LNCAP (cell line): Measurements from ENCODE around the gene ACTA1.

Experiments
- TF ChIP-seq, protein P1 (sequence below): fragments of 450-650 bp; IDR thresholded peaks from 2 replicates; pipeline ENCODE4 v1.5.1; 2017; ENCODE audit warnings: mild to moderate bottlenecking

The ACTA1 gene

GRCh38 chr1:229412056-229412455, 21.8 kb downstream of the ACTA1 start:
- TF ChIP-seq, protein P1, sequence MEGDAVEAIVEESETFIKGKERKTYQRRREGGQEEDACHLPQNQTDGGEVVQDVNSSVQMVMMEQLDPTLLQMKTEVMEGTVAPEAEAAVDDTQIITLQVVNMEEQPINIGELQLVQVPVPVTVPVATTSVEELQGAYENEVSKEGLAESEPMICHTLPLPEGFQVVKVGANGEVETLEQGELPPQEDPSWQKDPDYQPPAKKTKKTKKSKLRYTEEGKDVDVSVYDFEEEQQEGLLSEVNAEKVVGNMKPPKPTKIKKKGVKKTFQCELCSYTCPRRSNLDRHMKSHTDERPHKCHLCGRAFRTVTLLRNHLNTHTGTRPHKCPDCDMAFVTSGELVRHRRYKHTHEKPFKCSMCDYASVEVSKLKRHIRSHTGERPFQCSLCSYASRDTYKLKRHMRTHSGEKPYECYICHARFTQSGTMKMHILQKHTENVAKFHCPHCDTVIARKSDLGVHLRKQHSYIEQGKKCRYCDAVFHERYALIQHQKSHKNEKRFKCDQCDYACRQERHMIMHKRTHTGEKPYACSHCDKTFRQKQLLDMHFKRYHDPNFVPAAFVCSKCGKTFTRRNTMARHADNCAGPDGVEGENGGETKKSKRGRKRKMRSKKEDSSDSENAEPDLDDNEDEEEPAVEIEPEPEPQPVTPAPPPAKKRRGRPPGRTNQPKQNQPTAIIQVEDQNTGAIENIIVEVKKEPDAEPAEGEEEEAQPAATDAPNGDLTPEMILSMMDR: no peak

DNA sequence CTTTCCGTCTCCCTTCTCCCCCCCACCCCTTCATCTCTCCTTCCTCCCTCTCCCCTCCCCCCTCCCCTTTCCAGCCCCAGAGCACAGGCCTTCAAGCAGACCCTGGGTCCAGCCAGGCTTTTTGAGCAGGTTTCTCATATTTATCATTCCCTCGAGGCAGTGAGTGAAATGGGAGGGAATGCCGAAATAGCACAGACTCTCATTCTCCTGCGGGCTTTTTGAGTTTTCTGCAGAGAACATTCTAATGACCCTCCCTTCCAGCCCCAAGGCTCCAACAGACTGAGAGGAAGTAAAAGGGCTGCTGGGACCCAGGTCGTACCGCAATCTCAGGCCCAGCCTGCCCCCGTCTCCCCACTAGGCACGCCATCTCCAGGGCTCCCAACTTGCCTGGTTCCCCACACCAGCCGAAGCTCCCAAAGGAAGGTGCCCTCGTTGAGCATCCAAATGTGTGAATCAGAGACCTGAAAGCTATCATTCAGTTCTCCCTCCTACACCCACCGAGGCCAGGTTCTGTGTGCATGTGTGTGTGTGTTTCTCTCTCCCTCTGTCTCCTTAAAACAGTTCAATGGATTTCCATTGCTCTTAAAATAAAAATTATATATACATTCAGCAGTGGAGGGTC, 22.3 kb downstream of the ACTA1 start:
- TF ChIP-seq, protein P1: no peak

DNA sequence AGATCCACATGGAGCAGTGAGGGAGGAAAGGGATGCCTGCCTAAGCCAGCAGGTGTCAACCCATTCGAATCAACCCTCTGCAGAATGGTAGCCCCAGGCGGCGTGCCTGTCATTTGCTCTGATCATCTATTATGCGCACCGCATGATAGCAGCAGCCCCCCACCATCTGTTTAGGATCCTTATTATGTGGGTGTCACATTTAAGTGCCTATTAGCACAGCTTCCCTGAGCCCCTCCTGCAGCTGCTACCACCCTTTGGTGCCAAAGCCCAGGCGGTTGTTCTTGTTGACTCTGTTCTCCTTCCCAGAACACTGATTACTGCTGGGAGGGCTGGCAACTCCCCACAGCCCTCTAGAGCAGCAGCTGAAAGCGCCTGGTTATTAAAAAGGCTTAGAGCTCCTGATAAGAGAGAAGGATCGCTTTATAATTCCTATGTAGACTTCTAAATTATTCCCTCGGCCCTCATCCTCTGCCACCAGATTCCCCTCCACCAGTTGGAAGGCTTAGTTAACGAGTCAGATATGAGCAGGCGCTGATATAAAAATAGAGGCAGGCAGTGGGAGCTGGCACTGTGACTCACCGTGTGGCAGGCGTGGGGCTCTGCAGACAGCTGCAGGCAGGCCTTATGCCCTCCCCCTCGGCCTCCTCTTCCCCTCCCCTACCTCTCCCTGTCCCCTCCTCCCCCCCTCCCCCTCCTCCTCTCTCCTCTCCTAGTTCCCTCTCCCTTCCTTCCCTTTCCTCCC, 23.0 kb downstream of the ACTA1 start:
- TF ChIP-seq, protein P1: no peak

DNA sequence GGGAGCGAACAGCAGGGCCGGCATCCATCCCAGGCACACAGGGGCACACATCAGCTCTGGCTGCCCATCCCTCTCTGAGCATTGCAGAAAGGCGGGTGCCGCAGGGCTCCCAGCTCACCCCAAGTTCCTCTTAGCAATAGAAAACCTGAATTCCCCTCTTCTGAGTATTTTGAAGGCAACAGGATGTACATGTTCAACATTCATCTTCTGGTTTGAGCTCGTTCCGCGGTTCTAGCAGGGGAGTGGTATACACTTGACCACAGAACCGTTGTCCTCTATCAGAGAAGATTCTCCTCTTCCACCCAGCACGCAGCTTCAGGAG, 23.6 kb downstream of the ACTA1 start:
- TF ChIP-seq, protein P1: no peak

- TF ChIP-seq, protein P1: no peak
Observed at GRCh38 chr1:229409616-229410369, 24.1 kb downstream of the ACTA1 start.

- TF ChIP-seq, protein P1: no peak
Observed at GRCh38 chr1:229408458-229409037, 25.3 kb downstream of the ACTA1 start.

DNA sequence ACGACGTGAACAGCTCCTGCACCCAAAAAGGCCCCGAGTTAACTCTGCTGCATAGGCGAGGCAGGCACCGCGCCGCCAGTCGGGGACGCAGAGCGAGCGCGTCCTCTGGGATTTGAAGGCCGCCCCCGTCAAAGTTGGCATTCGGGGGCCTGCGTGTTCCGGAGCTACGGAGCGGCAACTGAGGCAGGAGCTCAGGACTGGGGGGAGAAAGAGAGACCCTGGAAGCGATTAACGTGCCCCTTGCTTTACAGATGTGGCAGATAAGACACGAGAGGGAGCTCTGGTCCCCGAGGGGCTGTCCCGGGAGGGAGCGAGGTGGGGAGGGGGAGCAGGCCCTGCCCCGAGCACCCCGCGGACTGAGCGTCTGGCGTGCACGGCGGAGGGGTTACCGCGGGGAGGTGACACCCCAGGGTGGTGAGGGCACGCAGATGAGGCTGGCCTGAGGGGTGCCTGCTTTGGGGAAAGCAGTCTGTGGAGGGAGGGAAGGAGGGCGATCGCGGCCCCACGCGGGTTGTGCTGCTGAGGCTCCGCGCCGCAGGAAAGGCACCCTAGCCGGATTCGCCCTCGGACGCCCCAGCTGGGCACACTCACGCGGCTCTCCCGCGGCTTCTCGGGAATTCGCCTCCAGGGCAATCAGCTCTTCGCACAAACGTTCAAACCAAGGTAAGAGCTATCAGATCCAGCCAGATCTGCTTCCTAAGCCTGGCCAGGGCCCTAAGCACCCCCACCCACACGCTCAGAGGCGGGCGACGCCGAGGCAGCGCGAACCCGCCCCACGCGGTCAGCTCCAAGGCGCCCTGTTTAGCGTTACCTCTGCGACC, 26.5 kb downstream of the ACTA1 start:
- TF ChIP-seq, protein P1: no peak
